DMS79 treated with DMSO at 0.1 percent for 48 hours (cell line): ENCODE measurements around the gene CYRIA.

Source experiments
- DNase-seq: peaks from one replicate; lab custom pipeline; 2025; lab: John Stamatoyannopoulos, UW

CYRIA gene

GRCh38 chr2:16669388-16669787 lies 3.8 kb upstream of the CYRIA start:
- DNase-seq, result no peak

GRCh38 chr2:16666449-16666801 lies 791 bp upstream of the CYRIA start:
- DNase-seq, result no peak

- no peak for DNase-seq
These were observed 556 bp downstream of the CYRIA start for GRCh38 chr2:16664809-16665747.

GRCh38 chr2:16664052-16664731 lies 1.4 kb downstream of the CYRIA start:
- peak; percentile 67 for DNase-seq

GRCh38 chr2:16663121-16663905 lies 2.3 kb downstream of the CYRIA start:
- DNase-seq, result no peak

- DNase-seq, result peak; percentile 36
These were observed 3.4 kb downstream of the CYRIA start for GRCh38 chr2:16661936-16662839.

GRCh38 chr2:16661526-16661925 lies 4.1 kb downstream of the CYRIA start:
- no peak for DNase-seq

- no peak for DNase-seq
These were observed 5.1 kb downstream of the CYRIA start for GRCh38 chr2:16660556-16660955.

GRCh38 chr2:16660114-16660513 lies 5.5 kb downstream of the CYRIA start:
- no peak for DNase-seq

- DNase-seq, result no peak
These were observed 7.4 kb downstream of the CYRIA start for GRCh38 chr2:16658076-16658739.

- DNase-seq, result no peak
These were observed 8.0 kb downstream of the CYRIA start for GRCh38 chr2:16657671-16658070.

GRCh38 chr2:16656784-16657391 lies 8.7 kb downstream of the CYRIA start:
- DNase-seq, result no peak

GRCh38 chr2:16655905-16656642 lies 9.6 kb downstream of the CYRIA start:
- DNase-seq, result no peak

GRCh38 chr2:16655445-16655837 lies 10.2 kb downstream of the CYRIA start:
- no peak for DNase-seq

GRCh38 chr2:16654833-16655444 lies 10.7 kb downstream of the CYRIA start:
- DNase-seq, result no peak

GRCh38 chr2:16653799-16654198 lies 11.8 kb downstream of the CYRIA start:
- DNase-seq, result no peak

GRCh38 chr2:16653083-16653375 lies 12.6 kb downstream of the CYRIA start:
- no peak for DNase-seq

- DNase-seq, result peak; percentile 42
These were observed 13.1 kb downstream of the CYRIA start for GRCh38 chr2:16652296-16653082.
